Mucosa of stomach (tissue), 1 donor: ENCODE data around the gene CEP162.
"Not testable (repeated sequence)": the region's sequence is repeated elsewhere in the genome, so short reads cannot be mapped to it uniquely, and the experiment has no call there.

Experiments
- H3K27me3 ChIP-seq: one replicate; pipeline ENCODE4 v1.7.0; 2013; ENCODE audit warnings: mild to moderate bottlenecking, low read length; ENCODE audit not compliant: control insufficient read depth, insufficient read depth
- H3K36me3 ChIP-seq: one replicate; pipeline ENCODE4 v1.7.0; 2013; ENCODE audit warnings: low read length; ENCODE audit not compliant: control insufficient read depth, insufficient read depth
- H3K4me1 ChIP-seq: one replicate; pipeline ENCODE4 v1.7.0; 2013; ENCODE audit warnings: mild to moderate bottlenecking, low read length; ENCODE audit not compliant: control insufficient read depth, insufficient read depth
- H3K4me3 ChIP-seq: one replicate; pipeline ENCODE4 v1.7.0; 2013; ENCODE audit warnings: low read length
- H3K9ac ChIP-seq: one replicate; pipeline ENCODE4 v1.7.0; 2013; ENCODE audit warnings: mild to moderate bottlenecking, low read length, moderate library complexity
- H3K9me3 ChIP-seq: one replicate; pipeline ENCODE4 v1.7.0; 2013; ENCODE audit warnings: mild to moderate bottlenecking, low read length, moderate library complexity; ENCODE audit not compliant: control insufficient read depth
- donor health status: Pancreatic carcinoma.

CEP162 gene

GRCh38 chr6:84222426-84222825 is 5.0 kb downstream of the CEP162 start:
- no peaks in the 10 kb centered on the region for H3K27me3 ChIP-seq
- H3K36me3 ChIP-seq, result no peaks in the 10 kb centered on the region
- H3K4me1 ChIP-seq, result no peaks in the 10 kb centered on the region
- H3K9ac ChIP-seq, result no peak overlapping the region
- H3K4me3 ChIP-seq, result no peak overlapping the region
- H3K9me3 ChIP-seq, result no peaks in the 10 kb centered on the region

- H3K4me1 ChIP-seq, result no peaks in the 10 kb centered on the region
- H3K9ac ChIP-seq, result no peak overlapping the region
- H3K9me3 ChIP-seq, result no peaks in the 10 kb centered on the region
- no peaks in the 10 kb centered on the region for H3K36me3 ChIP-seq
- no peaks in the 10 kb centered on the region for H3K27me3 ChIP-seq
- H3K4me3 ChIP-seq, result no peak overlapping the region
Measured at GRCh38 chr6:84220809-84221409, 6.5 kb downstream of the CEP162 start.

- H3K4me1 ChIP-seq, result no peaks in the 10 kb centered on the region
- no peaks in the 10 kb centered on the region for H3K36me3 ChIP-seq
- H3K9me3 ChIP-seq, result no peaks in the 10 kb centered on the region
- H3K4me3 ChIP-seq, result no peak overlapping the region
- H3K27me3 ChIP-seq, result no peaks in the 10 kb centered on the region
- H3K9ac ChIP-seq, result no peak overlapping the region
Measured at GRCh38 chr6:84218091-84218490, 9.4 kb downstream of the CEP162 start.

- Histone ChIP-seq H3K27me3 (no peaks in the 10 kb centered on the region), H3K4me1 (no peaks in the 10 kb centered on the region), H3K4me3 (no peak overlapping the region), H3K9me3 (no peaks in the 10 kb centered on the region), H3K9ac (no peak overlapping the region), H3K36me3 (no peaks in the 10 kb centered on the region)
Measured at GRCh38 chr6:84213217-84213616, 14.2 kb downstream of the CEP162 start.

GRCh38 chr6:84204011-84204410 is 23.4 kb downstream of the CEP162 start:
- H3K9me3 ChIP-seq, result no peaks in the 10 kb centered on the region
- H3K4me3 ChIP-seq, result no peak overlapping the region
- H3K36me3 ChIP-seq, result no peaks in the 10 kb centered on the region
- H3K27me3 ChIP-seq, result no peaks in the 10 kb centered on the region
- H3K9ac ChIP-seq, result no peak overlapping the region
- no peaks in the 10 kb centered on the region for H3K4me1 ChIP-seq

- not testable (repeated sequence) for H3K9me3 ChIP-seq, H3K4me1 ChIP-seq, H3K9ac ChIP-seq, H3K4me3 ChIP-seq, H3K36me3 ChIP-seq, H3K27me3 ChIP-seq
Measured at GRCh38 chr6:84199987-84200386, 27.5 kb downstream of the CEP162 start.

GRCh38 chr6:84197708-84198107 is 29.7 kb downstream of the CEP162 start:
- H3K36me3 ChIP-seq, result no peaks in the 10 kb centered on the region
- H3K9ac ChIP-seq, result no peak overlapping the region
- no peaks in the 10 kb centered on the region for H3K4me1 ChIP-seq

GRCh38 chr6:84193114-84193708 is 34.2 kb downstream of the CEP162 start:
- Histone ChIP-seq H3K9me3 (no peaks in the 10 kb centered on the region), H3K4me1 (no peaks in the 10 kb centered on the region), H3K36me3 (no peaks in the 10 kb centered on the region), H3K27me3 (no peaks in the 10 kb centered on the region), H3K9ac (no peak overlapping the region), H3K4me3 (no peak overlapping the region)

More at GRCh38 chr6:84197708-84198107, 29.7 kb downstream of the CEP162 start:
- H3K9me3 ChIP-seq, result no peaks in the 10 kb centered on the region
- no peak overlapping the region for H3K4me3 ChIP-seq
- no peaks in the 10 kb centered on the region for H3K27me3 ChIP-seq

- no peak overlapping the region for H3K9ac ChIP-seq
- no peaks in the 10 kb centered on the region for H3K36me3 ChIP-seq
- H3K27me3 ChIP-seq, result no peaks in the 10 kb centered on the region
- H3K4me1 ChIP-seq, result no peaks in the 10 kb centered on the region
- H3K4me3 ChIP-seq, result no peak overlapping the region
- H3K9me3 ChIP-seq, result no peaks in the 10 kb centered on the region
Measured at GRCh38 chr6:84191802-84192201, 35.6 kb downstream of the CEP162 start.

GRCh38 chr6:84189356-84189755 is 38.1 kb downstream of the CEP162 start:
- not testable (repeated sequence) for H3K9me3 ChIP-seq, H3K4me1 ChIP-seq, H3K4me3 ChIP-seq, H3K27me3 ChIP-seq, H3K9ac ChIP-seq, H3K36me3 ChIP-seq

- H3K9ac ChIP-seq, result no peak overlapping the region
- H3K4me3 ChIP-seq, result no peak overlapping the region
- H3K36me3 ChIP-seq, result no peaks in the 10 kb centered on the region
- H3K9me3 ChIP-seq, result no peaks in the 10 kb centered on the region
- no peaks in the 10 kb centered on the region for H3K4me1 ChIP-seq
- no peaks in the 10 kb centered on the region for H3K27me3 ChIP-seq
Measured at GRCh38 chr6:84183430-84183829, 44.0 kb downstream of the CEP162 start.

- no peaks in the 10 kb centered on the region for H3K4me1 ChIP-seq
- no peak overlapping the region for H3K9ac ChIP-seq
- H3K36me3 ChIP-seq, result no peaks in the 10 kb centered on the region
- H3K9me3 ChIP-seq, result no peaks in the 10 kb centered on the region
- no peaks in the 10 kb centered on the region for H3K27me3 ChIP-seq
- no peak overlapping the region for H3K4me3 ChIP-seq
Measured at GRCh38 chr6:84182001-84182400, 45.4 kb downstream of the CEP162 start.

GRCh38 chr6:84177241-84177640 is 50.2 kb downstream of the CEP162 start:
- H3K4me1 ChIP-seq, result no peaks in the 10 kb centered on the region
- no peak overlapping the region for H3K4me3 ChIP-seq
- no peaks in the 10 kb centered on the region for H3K9me3 ChIP-seq
- H3K36me3 ChIP-seq, result no peaks in the 10 kb centered on the region
- no peak overlapping the region for H3K9ac ChIP-seq
- no peaks in the 10 kb centered on the region for H3K27me3 ChIP-seq
